Liver (tissue), 9 donors: ENCODE data around the gene TMEM42. TPM values are rescaled to one million over a fixed set of nuclear protein-coding genes. Genes with fewer than 3 reads are reported as not detected.

Experiments used
- DNase-seq: peaks from one replicate; pipeline ENCODE4 v3.0.0-alpha.2; 2017; ENCODE audit warnings: low spot score
- H3K27ac ChIP-seq, 2 donors: one replicate each; pipeline ENCODE4 v1.7.0; 2013; ENCODE audit warnings: inconsistent platforms in 2 of 2, low read length in 2 of 2, control low read depth in 1 of 2, low read depth in 1 of 2, mild to moderate bottlenecking in 1 of 2
- H3K27me3 ChIP-seq, 4 donors: one replicate each; pipeline versions ENCODE4 v1.6.1 to v1.7.0; 2013; ENCODE audit warnings: low read length in 3 of 4, inconsistent platforms in 1 of 4, mild to moderate bottlenecking in 1 of 4, moderate library complexity in 1 of 4; ENCODE audit not compliant: control insufficient read depth in 4 of 4, insufficient read depth in 4 of 4
- H3K36me3 ChIP-seq, 4 donors: one replicate each; pipeline versions ENCODE4 v1.6.1 to v1.7.0; 2013; ENCODE audit warnings: low read length in 3 of 4, mild to moderate bottlenecking in 3 of 4, low read depth in 1 of 4, moderate library complexity in 1 of 4; ENCODE audit not compliant: control insufficient read depth in 4 of 4, insufficient read depth in 3 of 4
- H3K4me1 ChIP-seq, 4 donors: one replicate each; pipeline versions ENCODE4 v1.6.1 to v1.7.0; 2013; ENCODE audit warnings: low read length in 3 of 4, mild to moderate bottlenecking in 3 of 4, moderate library complexity in 1 of 4; ENCODE audit not compliant: control insufficient read depth in 4 of 4, insufficient read depth in 4 of 4
- H3K4me3 ChIP-seq, 3 donors: one replicate each; pipeline versions ENCODE4 v1.6.1 to v1.7.0; 2013; ENCODE audit warnings: low read length in 3 of 3, control low read depth in 1 of 3, low read depth in 1 of 3, mild to moderate bottlenecking in 1 of 3
- H3K9ac ChIP-seq, 2 donors: one replicate each; pipeline ENCODE4 v1.7.0; 2013; ENCODE audit warnings: low read length in 2 of 2, mild to moderate bottlenecking in 2 of 2, moderate library complexity in 2 of 2, control low read depth in 1 of 2, low read depth in 1 of 2
- H3K9me3 ChIP-seq, 4 donors: one replicate each; pipeline versions ENCODE4 v1.6.1 to v1.7.0; 2013; ENCODE audit warnings: low read length in 3 of 4; ENCODE audit not compliant: control insufficient read depth in 4 of 4
- ATF3 ChIP-seq: IDR thresholded peaks from 2 replicates; pipeline ENCODE4 v1.6.1; 2016; ENCODE audit warnings: antibody characterized with exemption
- CTCF ChIP-seq: fragments of 150-350 bp; IDR thresholded peaks from 2 replicates; pipeline ENCODE4 v1.5.1; 2017; ENCODE audit warnings: improper control_type of control experiment, low read depth, low read length; ENCODE audit not compliant: missing input control
- EGR1 ChIP-seq, 2 donors: IDR thresholded peaks; 2 replicates each; pipeline ENCODE4 v1.6.1; 2016 to 2018; ENCODE audit warnings: antibody characterized with exemption in 2 of 2, low read depth in 2 of 2
- FOXA1 ChIP-seq: IDR thresholded peaks from 2 replicates; pipeline ENCODE4 v1.6.1; 2016; ENCODE audit warnings: antibody characterized with exemption
- FOXA2 ChIP-seq: IDR thresholded peaks from 2 replicates; pipeline ENCODE4 v1.6.1; 2016; ENCODE audit warnings: antibody characterized with exemption
- JUND ChIP-seq, 2 donors: IDR thresholded peaks; 2 replicates each; pipeline ENCODE4 v1.6.1; 2016; ENCODE audit warnings: antibody characterized with exemption in 2 of 2
- SP1 ChIP-seq: IDR thresholded peaks from 2 replicates; pipeline ENCODE4 v1.6.1; 2018; ENCODE audit warnings: antibody characterized with exemption, mild to moderate bottlenecking
- TAF1 ChIP-seq: conservative IDR thresholded peaks from 2 replicates; pipeline ENCODE4 v1.6.1; 2016; ENCODE audit warnings: antibody characterized with exemption, mild to moderate bottlenecking
- YY1 ChIP-seq: IDR thresholded peaks from 2 replicates; pipeline ENCODE4 v1.6.1; 2016; ENCODE audit warnings: antibody characterized with exemption, mild to moderate bottlenecking
- WGBS: extraction: QIAGEN DNeasy Blood & Tissue Kit; methylation state at CpG from one replicate; pipeline ENCODE4 v1.1.7; 2013; 5-methylcytosine and 5-hydroxymethylcytosine counted together
- polyA plus RNA-seq, 2 donors: library from polyadenylated mRNA; stranded (reverse) in 1 of 2; unstranded in 1 of 2; fragments of 200-250 nt in 1 of 2; fragments of >200 nt in 1 of 2; fragmentation: Nextera tagmentation in 1 of 2; extraction: Ambion mirVana in 1 of 2; gene quantifications; one replicate each; pipeline versions ENCODE4 v1.2.1 to v1.2.3, GENCODE V29; 2013 to 2015
- total RNA-seq, 2 donors: library from RNA; depleted of rRNA; stranded (reverse); fragments of >200 nt; gene quantifications; one replicate each; pipeline ENCODE4 v1.2.3, GENCODE V29; 2014
- TF ChIP-seq, protein P1 (sequence below): IDR thresholded peaks from 2 replicates; pipeline ENCODE4 v1.6.1; 2016; ENCODE audit warnings: antibody characterized with exemption
- TF ChIP-seq, protein P2 (sequence below): IDR thresholded peaks from 2 replicates; pipeline ENCODE4 v1.6.1; 2016; ENCODE audit warnings: antibody characterized with exemption, mild to moderate bottlenecking
- donor health status: healthy.
- donor health status: healthy.
- donor health status: healthy.
- donor health status: healthy.
- donor health status: healthy.

The TMEM42 gene
- total and polyA plus RNA-seq, 4 donors = 5.8 to 9.9 (median 8.1) TPM

- TF ChIP-seq, protein P1, sequence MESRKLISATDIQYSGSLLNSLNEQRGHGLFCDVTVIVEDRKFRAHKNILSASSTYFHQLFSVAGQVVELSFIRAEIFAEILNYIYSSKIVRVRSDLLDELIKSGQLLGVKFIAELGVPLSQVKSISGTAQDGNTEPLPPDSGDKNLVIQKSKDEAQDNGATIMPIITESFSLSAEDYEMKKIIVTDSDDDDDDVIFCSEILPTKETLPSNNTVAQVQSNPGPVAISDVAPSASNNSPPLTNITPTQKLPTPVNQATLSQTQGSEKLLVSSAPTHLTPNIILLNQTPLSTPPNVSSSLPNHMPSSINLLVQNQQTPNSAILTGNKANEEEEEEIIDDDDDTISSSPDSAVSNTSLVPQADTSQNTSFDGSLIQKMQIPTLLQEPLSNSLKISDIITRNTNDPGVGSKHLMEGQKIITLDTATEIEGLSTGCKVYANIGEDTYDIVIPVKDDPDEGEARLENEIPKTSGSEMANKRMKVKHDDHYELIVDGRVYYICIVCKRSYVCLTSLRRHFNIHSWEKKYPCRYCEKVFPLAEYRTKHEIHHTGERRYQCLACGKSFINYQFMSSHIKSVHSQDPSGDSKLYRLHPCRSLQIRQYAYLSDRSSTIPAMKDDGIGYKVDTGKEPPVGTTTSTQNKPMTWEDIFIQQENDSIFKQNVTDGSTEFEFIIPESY = no peak
- no peak for TF ChIP-seq JUND (IDR thresholded peaks at IDR 0.05)
These were observed 28.7 kb upstream of the TMEM42 start (continued) for GRCh38 chr3:44832965-44833364.

GRCh38 chr3:44833394-44833793 is 28.3 kb upstream of the TMEM42 start:
- TF ChIP-seq ATF3 (no peak), YY1 (no peak), TAF1 (no peak), FOXA2 (no peak)
- Histone ChIP-seq H3K4me1 (no peaks in the 10 kb centered on the region), H3K4me3 (no peak overlapping the region), H3K27ac (no peak overlapping the region), H3K9me3 (peaks cover 3 to 8% (median 5%) of the 10 kb centered on the region in 4 donors), H3K9ac (no peak overlapping the region), H3K36me3 (no peaks in the 10 kb centered on the region), H3K27me3 (no peaks in the 10 kb centered on the region)
- 89% methylated on average over 7 of the region's 7 CpGs for WGBS
- no peak for DNase-seq

GRCh38 chr3:44835684-44836083 is 26.0 kb upstream of the TMEM42 start:
- H3K27me3 ChIP-seq = no peaks in the 10 kb centered on the region
- no peak for DNase-seq
- H3K4me3 ChIP-seq = no peak overlapping the region
- no peaks in the 10 kb centered on the region for H3K36me3 ChIP-seq
- TF ChIP-seq, protein P2, sequence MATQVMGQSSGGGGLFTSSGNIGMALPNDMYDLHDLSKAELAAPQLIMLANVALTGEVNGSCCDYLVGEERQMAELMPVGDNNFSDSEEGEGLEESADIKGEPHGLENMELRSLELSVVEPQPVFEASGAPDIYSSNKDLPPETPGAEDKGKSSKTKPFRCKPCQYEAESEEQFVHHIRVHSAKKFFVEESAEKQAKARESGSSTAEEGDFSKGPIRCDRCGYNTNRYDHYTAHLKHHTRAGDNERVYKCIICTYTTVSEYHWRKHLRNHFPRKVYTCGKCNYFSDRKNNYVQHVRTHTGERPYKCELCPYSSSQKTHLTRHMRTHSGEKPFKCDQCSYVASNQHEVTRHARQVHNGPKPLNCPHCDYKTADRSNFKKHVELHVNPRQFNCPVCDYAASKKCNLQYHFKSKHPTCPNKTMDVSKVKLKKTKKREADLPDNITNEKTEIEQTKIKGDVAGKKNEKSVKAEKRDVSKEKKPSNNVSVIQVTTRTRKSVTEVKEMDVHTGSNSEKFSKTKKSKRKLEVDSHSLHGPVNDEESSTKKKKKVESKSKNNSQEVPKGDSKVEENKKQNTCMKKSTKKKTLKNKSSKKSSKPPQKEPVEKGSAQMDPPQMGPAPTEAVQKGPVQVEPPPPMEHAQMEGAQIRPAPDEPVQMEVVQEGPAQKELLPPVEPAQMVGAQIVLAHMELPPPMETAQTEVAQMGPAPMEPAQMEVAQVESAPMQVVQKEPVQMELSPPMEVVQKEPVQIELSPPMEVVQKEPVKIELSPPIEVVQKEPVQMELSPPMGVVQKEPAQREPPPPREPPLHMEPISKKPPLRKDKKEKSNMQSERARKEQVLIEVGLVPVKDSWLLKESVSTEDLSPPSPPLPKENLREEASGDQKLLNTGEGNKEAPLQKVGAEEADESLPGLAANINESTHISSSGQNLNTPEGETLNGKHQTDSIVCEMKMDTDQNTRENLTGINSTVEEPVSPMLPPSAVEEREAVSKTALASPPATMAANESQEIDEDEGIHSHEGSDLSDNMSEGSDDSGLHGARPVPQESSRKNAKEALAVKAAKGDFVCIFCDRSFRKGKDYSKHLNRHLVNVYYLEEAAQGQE = no peak
- no peak for TF ChIP-seq CTCF
- TF ChIP-seq EGR1 (IDR thresholded peaks at IDR 0.05; ENCODE audit: low read depth in 2 of 2) = no peak
- no peak for TF ChIP-seq SP1
- no peak for TF ChIP-seq FOXA1
- no peak overlapping the region for H3K27ac ChIP-seq
- no peaks in the 10 kb centered on the region for H3K4me1 ChIP-seq
- 99% methylated on average over 3 of the region's 3 CpGs for WGBS
- H3K9me3 ChIP-seq = peaks cover 3 to 8% (median 5%) of the 10 kb centered on the region in 4 donors
- no peak overlapping the region for H3K9ac ChIP-seq
